ENCODE measurements around the gene MARCHF3.
"Not testable (repeated sequence)": the region's sequence is repeated elsewhere in the genome, so short reads cannot be mapped to it uniquely, and the experiment has no call there.

The MARCHF3 gene

GRCh38 chr5:126854526-126855110 lies 175.7 kb downstream of the MARCHF3 start:
- DNase-seq: peak in 1 of 10 donors; percentile 70
- intact Hi-C loops (cut with DNase I): no loop called here

- DNase-seq: peak in 1 of 10 donors; percentile 33
- intact Hi-C loops (cut with DNase I): not testable (repeated sequence)
Observed at GRCh38 chr5:126853541-126854307, 176.6 kb downstream of the MARCHF3 start.

GRCh38 chr5:126852841-126853271 lies 177.5 kb downstream of the MARCHF3 start:
- intact Hi-C loops (cut with DNase I): no loop called here
- DNase-seq: no peak

GRCh38 chr5:126852091-126852571 lies 178.2 kb downstream of the MARCHF3 start:
- DNase-seq: no peak
- intact Hi-C loops (cut with DNase I): no loop called here

GRCh38 chr5:126851501-126852011 lies 178.8 kb downstream of the MARCHF3 start:
- intact Hi-C loops (cut with DNase I): no loop called here
- DNase-seq: peak in 1 of 10 donors; percentile 35

- intact Hi-C loops (cut with DNase I): no loop called here
Observed at GRCh38 chr5:126849101-126849678, 181.2 kb downstream of the MARCHF3 start.

GRCh38 chr5:126848253-126848652 lies 182.1 kb downstream of the MARCHF3 start:
- DNase-seq: peak in 1 of 10 donors; percentile 33
- intact Hi-C loops (cut with DNase I): no loop called here

More at GRCh38 chr5:126849101-126849678, 181.2 kb downstream of the MARCHF3 start:
- DNase-seq: no peak

- peak in 1 of 10 donors; percentile 34 for DNase-seq
- intact Hi-C loops (cut with DNase I): no loop called here
Observed at GRCh38 chr5:126847826-126848251, 182.5 kb downstream of the MARCHF3 start.

- DNase-seq: no peak
- intact Hi-C loops (cut with DNase I): no loop called here
Observed at GRCh38 chr5:126847456-126847820, 182.9 kb downstream of the MARCHF3 start.

- intact Hi-C loops (cut with DNase I): no loop called here
- DNase-seq: no peak
Observed at GRCh38 chr5:126846744-126847455, 183.5 kb downstream of the MARCHF3 start.

- no peak for DNase-seq
- intact Hi-C loops (cut with DNase I): no loop called here
Observed at GRCh38 chr5:126846344-126846743, 184.0 kb downstream of the MARCHF3 start.

GRCh38 chr5:126845470-126846070 lies 184.8 kb downstream of the MARCHF3 start:
- intact Hi-C loops (cut with DNase I); DNase-seq: not testable (repeated sequence)

- DNase-seq; intact Hi-C loops (cut with DNase I): not testable (repeated sequence)
Observed at GRCh38 chr5:126843375-126843774, 187.0 kb downstream of the MARCHF3 start.

GRCh38 chr5:126839407-126839806 lies 191.0 kb downstream of the MARCHF3 start:
- DNase-seq; intact Hi-C loops (cut with DNase I): not testable (repeated sequence)

- intact Hi-C loops (cut with DNase I): no loop called here
- no peak for DNase-seq
Observed at GRCh38 chr5:126837906-126838539, 192.3 kb downstream of the MARCHF3 start.

- intact Hi-C loops (cut with DNase I): no loop called here
- no peak for DNase-seq
Observed at GRCh38 chr5:126837242-126837641, 193.1 kb downstream of the MARCHF3 start.

- intact Hi-C loops (cut with DNase I): no loop called here
- DNase-seq: no peak
Observed at GRCh38 chr5:126836778-126837177, 193.6 kb downstream of the MARCHF3 start.

GRCh38 chr5:126831156-126831555 lies 199.2 kb downstream of the MARCHF3 start:
- intact Hi-C loops (cut with DNase I): no loop called here
- no peak for DNase-seq

GRCh38 chr5:126830061-126830460 lies 200.3 kb downstream of the MARCHF3 start:
- intact Hi-C loops (cut with DNase I): no loop called here
- no peak for DNase-seq

- intact Hi-C loops (cut with DNase I): no loop called here
- DNase-seq: no peak
Observed at GRCh38 chr5:126829098-126829497, 201.3 kb downstream of the MARCHF3 start.

Data from posterior cingulate gyrus (tissue), 11 donors.